GM21360 (cell line): Measurements from ENCODE around the gene FBXW11.
A peak's percentile ranks its signal among the peaks of the same experiment; 100 is the strongest.
"Not testable (repeated sequence)": the region's sequence is repeated elsewhere in the genome, so short reads cannot be mapped to it uniquely, and the experiment has no call there.

Experiments used
- ATAC-seq: cut with Tn5 transposase; IDR thresholded peaks from one replicate; pipeline ENCODE4 v1.9.1; 2021; ENCODE audit warnings: mild to moderate bottlenecking, moderate library complexity; ENCODE audit not compliant: unreplicated experiment

FBXW11 gene

DNA sequence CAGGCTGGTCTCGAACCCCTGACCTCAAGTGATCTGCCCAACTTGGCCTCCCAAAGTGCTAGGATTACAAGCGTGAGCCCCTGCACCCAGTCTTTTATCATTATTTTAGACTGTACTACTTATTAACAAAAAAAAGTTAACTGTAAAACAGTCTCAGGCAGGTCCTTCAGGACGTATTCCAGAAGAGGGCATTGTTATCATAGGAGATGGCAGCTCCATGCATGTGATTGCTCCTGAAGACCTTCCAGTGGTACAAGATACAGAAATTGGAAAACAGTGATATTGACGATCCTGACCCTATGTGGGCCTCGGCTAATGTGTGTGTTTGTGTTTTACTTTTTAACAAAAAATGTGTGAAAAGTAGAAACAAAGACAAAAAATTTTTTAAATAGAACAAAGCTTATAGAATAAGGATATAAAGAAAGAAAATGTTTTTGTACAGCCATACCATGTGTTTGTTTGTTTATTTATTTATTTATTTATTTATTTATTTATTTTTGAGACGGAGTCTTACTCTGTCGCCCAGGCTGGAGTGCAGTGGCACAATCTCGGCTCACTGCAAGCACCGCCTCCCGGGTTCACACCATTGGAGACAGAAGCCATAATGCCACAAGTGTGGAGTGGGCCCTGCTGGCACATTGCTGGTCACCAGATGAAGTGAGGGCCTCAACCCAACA is 13.8 kb upstream of the FBXW11 start:
- not testable (repeated sequence) for ATAC-seq

DNA sequence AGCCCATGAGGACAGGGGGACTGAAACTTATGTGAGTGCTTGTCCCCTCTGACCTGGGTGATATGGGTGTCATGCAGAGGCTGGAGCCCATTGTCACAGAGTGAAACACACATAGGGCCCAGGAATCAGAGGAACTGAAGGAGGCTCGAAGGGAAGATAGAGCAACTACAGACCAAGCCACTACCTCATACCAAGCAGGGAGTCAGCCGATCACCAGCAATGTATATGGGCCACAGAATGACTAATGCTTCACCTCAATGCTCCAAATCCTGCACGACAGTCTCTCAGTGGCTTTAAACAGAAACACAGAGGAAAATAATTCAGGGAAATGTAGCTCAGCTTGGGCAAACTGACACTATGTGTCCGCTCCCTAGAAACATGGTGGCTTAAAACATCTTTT is 8.9 kb upstream of the FBXW11 start:
- no peak for ATAC-seq

DNA sequence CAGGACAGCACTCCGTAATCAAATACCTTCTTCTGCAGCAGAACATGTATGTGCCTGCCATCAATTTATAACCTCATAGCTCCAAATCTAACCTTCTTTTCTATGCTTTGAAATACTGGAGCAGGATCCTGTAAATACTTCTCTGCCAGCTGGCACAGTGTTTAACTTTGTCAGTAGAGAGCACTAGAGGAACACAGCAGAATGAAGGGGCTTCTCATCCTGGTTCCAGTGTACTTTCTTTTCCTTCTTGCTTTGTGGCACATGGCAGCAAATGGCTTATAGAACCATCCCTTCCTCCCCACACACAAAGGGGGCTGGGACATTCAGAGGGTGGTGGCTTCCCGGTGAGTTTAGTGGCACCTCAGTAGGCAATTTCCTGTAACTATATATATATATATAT is 3.8 kb upstream of the FBXW11 start:
- no peak for ATAC-seq

DNA sequence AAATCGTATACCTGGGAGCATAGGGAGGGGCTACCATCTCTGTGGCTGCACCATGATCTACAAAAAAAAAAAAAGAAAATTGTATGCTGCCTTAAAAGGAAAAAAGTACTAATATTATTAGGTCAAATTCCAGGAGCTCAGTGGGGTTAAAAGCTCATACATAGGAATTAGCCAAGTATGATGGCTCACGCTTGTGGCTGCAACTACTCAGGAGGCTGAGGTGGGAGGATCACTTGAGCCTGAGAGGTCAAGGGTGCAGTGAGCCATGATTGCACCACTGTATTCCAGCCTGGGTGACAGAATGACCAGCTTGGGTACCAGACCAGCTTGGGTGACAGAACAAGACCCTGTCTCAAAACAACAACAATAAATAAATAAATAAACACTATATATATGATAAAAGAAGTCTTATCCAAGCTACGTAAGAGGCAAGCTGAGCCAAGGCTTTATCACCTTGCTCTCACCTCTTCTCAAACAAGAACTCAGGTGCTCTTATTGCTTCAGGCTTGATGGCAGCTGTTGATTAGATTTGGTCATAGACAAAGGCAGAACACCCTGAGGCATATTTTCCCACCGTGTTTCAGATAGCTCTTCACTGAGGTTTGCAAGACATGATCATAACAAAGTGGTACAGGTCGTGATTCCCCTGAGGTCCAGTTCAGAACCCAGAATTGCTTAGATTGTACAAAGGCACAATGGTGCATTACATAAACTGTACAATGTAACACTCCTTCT is 3.3 kb upstream of the FBXW11 start:
- ATAC-seq = no peak

DNA sequence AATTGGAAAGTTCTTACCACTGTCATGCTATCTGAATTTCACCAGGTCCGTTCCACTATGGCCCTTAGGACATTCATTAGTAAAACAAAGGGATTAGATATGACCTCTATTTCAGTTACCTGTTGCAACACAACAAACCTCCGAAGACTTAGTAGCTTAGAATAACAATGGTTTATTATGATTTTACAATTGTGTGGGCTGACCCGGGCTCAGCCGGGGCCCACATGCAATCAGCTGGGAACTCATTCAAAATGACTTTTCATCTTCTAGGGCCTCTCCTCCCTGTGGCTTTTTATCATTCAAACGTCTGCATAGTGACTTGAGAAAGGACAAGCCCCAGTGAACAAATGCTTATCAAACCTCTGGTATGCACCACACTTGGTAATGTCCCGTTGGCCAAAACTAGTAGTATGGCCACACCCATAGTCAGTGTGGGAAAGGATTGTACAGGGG is 2.3 kb upstream of the FBXW11 start:
- ATAC-seq = no peak

DNA sequence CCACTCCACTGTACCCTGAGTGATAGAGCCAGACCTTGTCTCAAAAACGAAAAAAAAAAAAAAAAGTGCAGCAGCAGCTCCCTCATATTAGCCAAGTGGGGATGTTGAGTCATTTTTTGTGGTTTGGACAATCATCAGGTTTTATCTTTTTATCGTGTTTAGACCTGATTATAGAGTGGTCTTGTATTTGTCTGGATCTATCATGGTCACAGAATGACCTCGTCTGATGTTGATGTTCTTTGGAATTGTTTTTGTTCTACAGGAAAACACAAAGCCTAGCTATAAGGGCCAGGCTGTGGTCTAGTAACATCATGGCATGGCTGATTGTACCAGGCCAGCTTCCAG is 1.6 kb upstream of the FBXW11 start:
- ATAC-seq = no peak

DNA sequence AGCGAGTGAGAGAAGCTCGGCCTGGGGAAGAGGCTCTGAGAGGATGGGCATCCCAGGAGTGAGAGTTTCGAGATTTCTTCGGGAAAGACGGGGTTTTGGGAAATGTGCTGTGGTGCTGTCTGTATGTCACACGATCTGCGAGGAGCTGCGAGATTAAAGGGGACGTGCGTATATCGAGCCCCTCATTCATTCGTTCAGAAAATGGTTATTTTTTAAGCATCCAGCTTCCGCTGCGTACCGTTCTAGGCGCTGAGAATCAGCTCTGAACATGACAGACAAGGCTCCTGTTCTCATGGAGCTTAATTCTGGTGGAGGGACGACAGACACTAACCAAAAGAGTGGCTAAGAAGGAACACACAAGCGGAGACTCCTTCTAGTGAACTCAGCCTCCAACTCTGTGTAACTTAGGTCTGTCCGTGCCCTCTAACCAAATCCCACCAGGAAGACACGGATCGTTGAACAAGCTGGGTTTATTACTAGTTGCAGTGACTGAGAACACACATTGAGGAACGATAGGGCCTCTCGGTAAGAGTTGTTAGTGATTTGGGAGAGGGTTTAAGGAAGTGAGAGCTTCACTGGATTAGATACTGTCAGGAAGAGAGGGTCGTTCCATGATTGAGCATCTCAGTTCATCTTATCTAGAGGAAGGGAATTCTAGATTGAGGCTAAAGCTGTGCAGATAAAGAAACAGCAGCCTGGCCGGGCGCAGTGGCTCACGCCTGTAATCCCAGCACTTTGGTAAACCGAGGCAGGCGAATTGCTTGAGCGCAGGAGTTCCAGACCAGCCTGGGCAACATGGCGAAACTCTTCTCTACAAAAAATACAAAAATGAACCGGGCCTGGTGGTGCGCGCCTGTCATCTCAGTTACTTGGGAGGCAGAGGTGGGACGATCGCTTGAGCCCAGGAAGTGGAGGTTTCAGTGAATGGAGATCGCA is 1.0 kb upstream of the FBXW11 start:
- no peak for ATAC-seq

DNA sequence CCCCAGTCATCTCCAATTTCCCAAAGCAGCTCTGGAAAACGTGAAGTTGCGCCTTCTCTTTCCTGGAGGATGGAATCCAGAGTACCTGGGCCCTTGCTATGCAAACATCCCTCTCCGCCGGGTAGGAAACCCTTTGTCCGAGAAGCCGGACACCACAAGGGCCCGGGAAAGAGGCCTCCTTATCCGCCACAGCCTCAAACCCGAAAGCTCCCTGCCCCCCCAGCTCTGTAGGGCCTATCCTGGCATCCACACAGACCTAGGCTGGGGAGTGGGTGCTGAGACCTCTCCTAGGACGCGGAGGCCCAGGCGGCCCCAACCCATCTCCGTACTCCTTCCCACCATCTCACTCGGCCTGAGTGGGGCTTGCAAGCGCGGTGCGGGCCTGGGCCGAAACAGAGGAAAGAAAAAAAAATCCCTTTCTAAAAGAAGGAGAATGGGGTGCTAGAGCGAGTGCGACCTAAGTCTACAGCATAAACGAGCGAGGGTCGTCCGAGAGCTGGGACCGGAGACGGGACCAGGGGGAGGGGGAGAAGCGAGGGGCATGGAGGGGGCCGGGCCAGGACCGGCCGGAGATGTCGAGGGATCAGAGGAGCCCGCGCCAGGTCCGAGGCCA is 624 bp downstream of the FBXW11 start:
- ATAC-seq = no peak

DNA sequence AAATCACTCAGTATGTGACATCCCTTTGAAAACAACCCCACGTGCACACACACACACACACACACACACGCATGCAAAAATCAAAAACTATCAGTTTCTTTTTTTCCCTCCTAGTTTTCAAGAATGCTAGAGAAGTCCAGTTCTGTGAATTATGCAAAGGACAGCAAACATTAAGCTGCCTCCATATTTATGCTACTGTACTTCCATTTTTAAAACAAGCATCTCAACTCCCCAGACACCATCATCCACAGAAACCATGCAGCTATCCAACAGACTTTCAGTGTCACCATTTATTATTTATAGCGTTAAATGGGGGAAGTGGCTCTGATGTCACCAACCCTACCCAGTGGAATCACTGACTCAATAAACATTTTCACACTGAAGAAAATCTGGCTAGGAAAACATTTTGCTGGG is 1.6 kb downstream of the FBXW11 start:
- ATAC-seq = no peak

DNA sequence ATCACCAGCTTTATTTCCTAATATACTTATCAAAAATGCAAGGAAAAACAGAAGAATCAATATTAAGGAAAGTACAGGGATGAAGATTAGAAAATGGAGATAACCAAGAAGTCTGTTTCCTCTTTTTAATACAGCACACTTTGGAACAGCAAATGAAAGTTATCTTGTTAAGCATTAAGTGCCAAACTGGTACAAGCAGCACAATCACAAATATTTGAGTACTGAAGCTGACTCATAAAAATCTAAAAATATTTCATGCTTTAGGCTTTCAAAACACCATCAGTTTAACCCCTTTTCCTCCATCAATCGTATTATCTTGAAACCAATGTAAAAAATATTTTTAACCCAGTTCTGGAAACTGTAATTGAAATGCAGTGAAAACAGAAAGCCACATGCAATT is 2.7 kb downstream of the FBXW11 start:
- ATAC-seq = no peak

DNA sequence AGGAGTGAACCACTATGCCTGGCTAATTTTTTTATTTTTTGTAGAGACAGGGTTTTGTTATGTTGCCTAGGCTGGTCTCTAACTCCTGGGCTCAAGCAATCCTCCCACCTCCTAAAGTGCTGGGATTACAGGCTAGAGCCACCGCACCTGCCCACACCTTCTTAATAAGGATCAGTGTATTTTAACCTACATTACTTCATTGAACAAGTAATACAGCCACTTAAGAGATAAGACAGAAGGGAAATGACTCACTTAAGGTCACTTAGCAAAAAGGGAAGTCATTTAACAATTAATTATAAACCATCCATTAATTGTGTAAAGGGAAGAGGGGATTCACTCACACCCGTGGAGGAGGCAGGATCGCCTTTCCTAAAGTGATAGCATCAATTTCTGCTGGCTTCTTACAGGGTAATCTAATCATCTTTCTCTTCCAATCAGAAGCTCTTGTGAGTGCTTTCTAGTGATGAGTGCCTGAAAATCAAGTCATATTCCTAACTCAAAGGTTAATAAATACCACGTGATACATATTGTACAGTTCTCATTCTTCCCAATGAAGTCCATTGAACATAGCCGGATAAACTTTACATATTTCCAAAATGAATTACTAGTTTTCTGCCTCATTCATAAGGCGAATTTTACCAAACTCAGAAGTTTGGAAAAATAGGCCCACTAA is 3.5 kb downstream of the FBXW11 start:
- no peak for ATAC-seq

DNA sequence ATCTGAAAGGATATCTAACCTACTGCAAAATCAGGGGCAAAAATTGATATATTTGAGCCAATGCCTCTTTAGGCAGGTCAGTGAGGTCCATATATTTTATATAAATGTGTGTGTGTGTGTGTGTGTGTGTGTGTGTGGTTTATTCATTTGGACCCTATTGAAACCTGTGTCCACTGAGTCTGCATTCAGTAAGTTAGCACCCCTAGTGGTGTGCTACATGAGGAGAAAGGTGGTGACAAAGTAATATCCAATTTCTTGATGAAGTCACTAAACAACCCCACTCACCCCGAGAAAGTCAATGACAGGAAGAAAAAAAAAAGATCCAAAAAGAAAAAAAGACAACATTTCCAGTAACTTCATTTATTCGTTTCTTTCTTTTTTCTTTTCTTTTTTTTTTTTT is 4.1 kb downstream of the FBXW11 start:
- no peak for ATAC-seq

DNA sequence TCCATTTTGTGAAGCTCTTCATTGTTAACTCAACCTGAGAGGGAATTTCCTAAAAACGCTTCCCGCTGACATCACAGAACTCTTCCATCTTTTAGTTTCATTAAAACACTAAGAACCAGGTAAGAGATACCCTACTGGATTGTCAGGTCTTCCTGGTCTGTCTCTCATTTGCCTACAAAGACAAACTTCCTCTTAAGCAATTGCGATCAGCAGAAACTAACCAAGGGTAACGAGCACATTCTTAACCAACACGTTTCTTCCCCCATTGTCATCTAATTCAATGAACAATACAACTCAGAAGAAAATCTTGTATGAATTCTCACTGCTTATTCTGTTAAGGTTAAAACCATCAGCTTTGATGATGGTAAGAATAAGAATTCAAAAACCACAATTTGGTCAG is 6.6 kb downstream of the FBXW11 start:
- ATAC-seq = no peak

DNA sequence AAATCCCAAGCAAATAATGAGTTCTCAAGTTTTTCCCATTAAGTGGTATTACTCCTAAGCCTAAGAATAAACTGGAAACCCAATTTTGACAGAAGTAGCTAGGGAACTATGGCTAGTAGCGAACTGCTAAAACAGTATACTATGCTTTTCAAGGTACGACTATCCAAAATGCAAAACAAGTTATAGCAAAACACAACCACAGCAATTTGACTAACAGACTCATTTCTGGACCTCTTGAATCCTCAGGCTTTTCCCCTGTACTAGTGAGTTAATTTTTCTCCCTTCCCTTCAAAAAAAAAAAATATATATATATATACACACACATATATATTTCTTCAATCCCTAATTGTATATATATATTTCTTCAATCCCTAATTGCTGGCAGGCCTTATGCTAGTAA is 7.3 kb downstream of the FBXW11 start:
- ATAC-seq = no peak

DNA sequence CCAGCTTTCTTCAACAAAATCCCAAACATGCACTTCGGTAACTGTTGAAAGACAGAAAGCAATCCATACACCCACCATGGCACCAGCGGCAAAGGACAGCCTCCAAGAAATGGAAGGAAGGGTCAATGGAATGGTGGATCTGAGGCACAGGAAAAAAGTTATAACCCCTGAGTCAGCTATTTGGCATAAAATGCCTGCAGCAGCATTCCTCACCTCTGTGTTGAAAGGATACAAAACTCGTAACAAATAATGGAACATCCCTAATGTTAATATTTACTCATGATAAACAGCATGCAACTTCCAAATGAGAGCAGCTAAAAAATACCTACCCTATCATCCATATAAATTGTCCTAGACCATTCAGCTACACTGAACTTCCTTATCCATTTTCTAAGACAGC is 9.4 kb downstream of the FBXW11 start:
- no peak for ATAC-seq

DNA sequence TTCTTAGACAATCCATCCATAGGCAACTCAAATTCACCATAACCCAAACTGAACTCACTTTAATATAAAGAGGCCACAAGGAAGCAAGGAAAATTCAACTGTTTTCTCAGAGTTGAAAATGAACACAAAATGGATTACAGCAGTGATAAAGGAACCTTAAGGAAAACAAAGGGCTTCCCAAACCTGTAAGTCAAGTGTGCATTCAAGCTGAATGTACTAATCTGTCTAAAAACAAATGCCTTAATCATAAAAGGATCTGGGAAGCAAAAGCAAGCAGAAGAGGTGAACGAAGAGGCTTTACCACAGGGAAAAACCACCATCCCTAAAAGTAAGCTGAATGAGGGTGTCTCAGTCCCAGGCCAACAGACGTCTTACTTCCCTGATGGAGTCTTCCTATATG is 13.6 kb downstream of the FBXW11 start:
- ATAC-seq = no peak

DNA sequence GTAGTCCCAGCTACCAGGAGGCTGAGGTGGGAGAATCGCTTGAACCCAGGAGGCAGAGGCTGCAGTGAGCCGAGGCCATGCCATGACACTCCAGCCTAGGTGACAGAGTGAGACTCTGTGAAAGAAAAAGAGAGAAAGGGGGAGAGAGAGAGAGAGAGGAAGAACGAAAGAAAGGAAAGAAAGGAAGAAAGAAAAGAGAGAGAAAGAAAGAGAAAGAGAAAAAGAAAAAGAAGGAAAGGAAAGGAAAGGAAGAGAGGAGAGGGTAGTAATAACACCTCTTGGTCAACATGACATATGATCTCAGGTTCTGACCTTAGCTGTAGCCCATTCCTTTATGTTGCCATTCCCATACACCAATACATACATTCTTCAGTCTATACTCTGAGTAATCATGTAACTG is 14.1 kb downstream of the FBXW11 start:
- no peak for ATAC-seq

DNA sequence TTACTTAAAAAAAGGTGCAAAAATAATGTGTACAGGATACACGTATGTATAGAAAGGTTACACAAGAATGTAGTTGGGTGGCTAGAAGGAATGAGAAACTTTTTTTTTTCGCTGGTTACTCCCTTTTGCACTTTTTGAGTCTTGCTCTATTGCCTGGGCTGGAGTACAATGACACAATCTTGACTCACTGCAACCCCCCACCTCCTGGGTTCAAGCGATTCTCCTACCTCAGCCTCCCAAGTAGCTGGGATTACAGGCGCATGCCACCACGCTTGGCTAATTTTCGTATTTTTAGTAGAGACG is 15.8 kb downstream of the FBXW11 start:
- ATAC-seq = no peak

DNA sequence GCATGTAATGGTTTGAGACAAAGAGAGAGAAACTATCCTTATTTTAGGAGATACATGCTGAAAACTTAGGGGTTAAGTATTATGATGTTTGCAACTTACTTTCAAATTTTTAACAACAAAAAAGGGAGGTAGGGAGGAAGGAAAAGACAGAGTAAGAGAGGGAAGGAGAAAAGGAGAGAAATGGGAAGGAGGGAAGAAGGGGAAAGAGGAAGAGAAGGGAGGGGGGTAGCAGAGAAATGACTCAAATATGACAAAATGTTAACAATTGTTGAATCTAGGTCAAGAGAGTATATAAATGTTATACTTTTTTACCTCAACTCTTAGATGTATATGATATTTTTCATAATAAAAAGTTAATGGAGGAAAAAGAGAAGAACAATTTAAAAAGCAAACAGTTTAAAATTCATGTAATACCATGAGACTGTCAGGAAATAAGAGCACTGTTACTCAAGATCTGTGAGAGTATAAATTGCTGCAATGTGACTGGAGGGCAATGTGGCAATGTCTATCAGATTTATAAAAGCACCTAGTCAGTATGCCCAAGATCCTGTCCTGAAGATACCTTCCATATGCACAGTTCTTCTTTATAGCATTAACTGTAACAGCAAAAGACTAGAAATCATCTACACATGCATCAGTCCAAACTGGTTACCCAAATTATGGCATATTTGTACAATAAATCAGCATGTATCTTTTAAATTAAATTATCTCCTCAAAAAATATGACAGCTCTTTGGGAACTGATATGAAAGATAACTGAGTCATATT is 16.3 kb downstream of the FBXW11 start:
- ATAC-seq = no peak

DNA sequence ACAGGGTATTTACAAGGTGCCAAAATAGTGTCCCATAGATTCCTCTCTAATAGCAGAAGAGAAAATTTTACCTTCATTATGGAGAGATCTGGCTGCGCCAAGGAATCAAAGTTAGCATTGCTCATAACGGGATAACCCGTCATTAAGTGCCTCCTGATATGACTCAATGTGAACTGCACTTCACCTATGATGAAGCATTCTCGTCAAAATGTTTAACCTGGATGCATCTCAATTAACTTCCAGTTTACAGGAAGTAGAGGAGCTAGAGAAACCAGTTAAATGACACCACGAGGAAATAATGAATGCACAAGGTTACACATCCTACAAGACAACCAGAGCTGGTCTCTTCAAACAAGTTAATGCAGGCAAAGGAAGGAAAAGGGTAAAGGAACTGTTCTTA is 17.2 kb downstream of the FBXW11 start:
- peak; percentile 82 for ATAC-seq
